SU-DHL-6 (cell line): Measurements from ENCODE around the gene HOXA1.

Experiments
- CTCF ChIP-seq: fragments of 200-600 bp; sonication (generic); IDR thresholded peaks from one replicate; pipeline ENCODE4 v1.5.1; 2017; ENCODE audit warnings: antibody characterized with exemption, mild to moderate bottlenecking, low read length, moderate library complexity; ENCODE audit not compliant: insufficient read depth, poor library complexity, severe bottlenecking
- EZH2phosphoT487 ChIP-seq: fragments of 200-600 bp; sonication (generic), shearing (Covaris generic); conservative IDR thresholded peaks from 2 replicates; pipeline ENCODE4 v1.6.1; 2018; ENCODE audit warnings: mild to moderate bottlenecking, antibody characterized with exemption, low read length, moderate library complexity, mixed read lengths

GRCh38 chr7:27112955-27113949, 17.5 kb upstream of the HOXA1 start:
- no peak for TF ChIP-seq CTCF
- no peak for TF ChIP-seq EZH2phosphoT487
